Islet precursor cell (in vitro differentiated cells): Measurements from ENCODE around the gene NPTX1.
A peak's percentile ranks its signal among the peaks of the same experiment; 100 is the strongest.

Source experiments
- DNase-seq: peaks from one replicate; pipeline ENCODE4 v3.0.0-alpha.2; 2018

Gene NPTX1

GRCh38 chr17:80478487-80479245, 2.3 kb upstream of the NPTX1 start:
- no peak for DNase-seq

DNA sequence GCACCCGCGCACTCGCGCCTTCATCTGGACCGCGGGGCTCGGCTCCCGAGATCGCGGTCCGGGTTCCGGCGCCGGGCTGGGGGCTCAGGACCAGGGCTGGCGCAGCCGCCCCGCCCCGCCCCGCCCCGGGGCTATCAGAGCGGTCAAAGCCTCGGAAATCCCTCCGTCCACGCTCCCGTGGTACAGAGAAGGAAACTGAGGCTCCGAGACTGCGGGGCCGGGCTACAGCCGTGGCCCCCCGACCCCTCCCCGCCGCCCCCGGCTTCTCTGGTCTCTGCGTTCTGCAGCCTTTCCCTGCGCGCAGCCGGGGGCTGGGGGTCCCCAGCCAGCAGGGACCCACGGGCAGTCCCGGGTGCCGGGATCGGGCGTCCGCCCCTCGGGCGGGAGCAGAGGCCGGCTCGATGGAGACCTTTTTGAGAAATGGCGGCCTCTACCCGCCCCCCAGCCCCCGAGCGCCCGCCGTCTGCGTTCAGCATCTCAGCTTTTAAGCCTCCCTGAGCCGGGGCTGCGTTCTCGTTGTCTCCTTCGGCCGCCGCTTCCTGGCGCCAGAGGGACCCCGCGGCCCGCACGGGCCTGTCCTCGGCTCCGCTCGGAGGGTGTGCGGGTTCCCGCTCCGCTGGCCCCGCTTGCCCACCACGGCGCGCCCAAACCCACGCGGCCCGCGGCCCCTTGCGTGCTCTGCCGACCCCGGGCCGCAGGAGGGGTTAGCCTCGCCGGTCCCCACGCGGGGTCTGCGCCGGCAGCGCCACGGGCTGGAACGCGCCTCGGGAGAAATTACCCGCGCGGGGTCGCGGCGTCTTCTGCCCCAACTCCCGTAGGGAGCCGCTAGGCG, 1.5 kb upstream of the NPTX1 start:
- DNase-seq = peak; percentile 85

DNA sequence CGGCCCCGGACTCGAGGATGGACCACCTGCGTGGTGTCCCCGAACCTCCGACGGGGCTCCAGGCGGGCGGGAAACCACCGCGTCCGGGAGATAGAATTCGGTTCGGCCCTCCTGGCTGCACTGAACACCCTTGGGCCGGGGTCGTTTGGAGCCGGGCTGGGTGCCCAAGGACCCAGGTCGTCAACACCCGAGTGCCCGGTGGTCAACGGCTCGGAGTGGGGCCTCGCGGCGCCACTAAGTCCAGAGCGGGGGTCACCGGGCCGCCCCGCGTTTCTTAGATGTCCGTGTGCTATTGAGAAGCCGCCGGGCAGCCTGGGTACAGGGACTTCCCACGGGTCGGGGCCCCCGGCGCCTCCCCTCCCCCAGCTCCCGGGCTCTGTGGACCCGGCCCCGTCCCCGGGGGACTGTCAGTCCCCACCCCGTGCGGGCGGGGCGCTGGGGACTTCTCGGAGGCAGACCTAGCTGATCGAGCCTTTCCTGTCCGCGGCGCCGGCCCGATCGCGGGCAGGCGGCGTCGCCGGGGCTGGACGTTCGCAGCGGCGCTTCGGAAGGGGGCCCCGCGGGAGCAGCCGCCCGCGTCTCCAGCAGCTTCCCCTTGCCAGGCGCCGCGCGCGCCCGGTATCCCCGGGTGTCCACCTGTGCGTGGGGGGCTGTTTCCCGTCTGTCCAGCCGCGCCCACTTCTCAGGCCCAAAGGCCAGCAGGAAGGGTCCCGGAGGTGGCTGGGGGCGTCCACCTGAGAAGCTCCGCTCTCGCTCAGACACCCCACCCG, 655 bp upstream of the NPTX1 start:
- DNase-seq = no peak

- no peak for DNase-seq
Measured at GRCh38 chr17:80474961-80475909, 1.2 kb downstream of the NPTX1 start.

- DNase-seq = peak; percentile 80
Measured at GRCh38 chr17:80474231-80474960, 2.0 kb downstream of the NPTX1 start.

GRCh38 chr17:80473701-80474100, 2.7 kb downstream of the NPTX1 start:
- DNase-seq = no peak

GRCh38 chr17:80472996-80473395, 3.4 kb downstream of the NPTX1 start:
- no peak for DNase-seq

GRCh38 chr17:80471922-80472321, 4.5 kb downstream of the NPTX1 start:
- no peak for DNase-seq

GRCh38 chr17:80470603-80471002, 5.8 kb downstream of the NPTX1 start:
- DNase-seq = no peak

- no peak for DNase-seq
Measured at GRCh38 chr17:80469667-80470066, 6.7 kb downstream of the NPTX1 start.

- no peak for DNase-seq
Measured at GRCh38 chr17:80468781-80469493, 7.5 kb downstream of the NPTX1 start.

DNA sequence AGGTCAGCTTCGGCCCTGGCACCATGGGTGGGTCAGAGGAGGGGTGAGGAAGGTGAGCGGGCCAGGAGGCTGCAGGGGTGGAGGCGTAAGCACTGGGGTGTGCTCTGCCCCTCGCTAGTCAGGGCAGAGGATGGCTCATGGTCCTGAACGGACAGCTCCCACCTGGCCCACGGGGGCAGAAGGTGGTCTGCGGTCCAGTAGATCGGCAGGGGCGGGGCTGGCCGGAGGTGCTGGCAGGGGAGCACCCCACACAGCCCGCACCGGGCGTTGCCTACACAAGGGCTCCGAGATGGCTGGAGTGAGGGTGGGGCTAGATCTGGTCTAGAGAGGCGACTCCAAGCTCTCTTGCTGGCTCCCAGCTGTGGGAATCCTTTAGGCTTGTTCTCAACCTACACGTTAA, 8.2 kb downstream of the NPTX1 start:
- peak; percentile 82 for DNase-seq

- DNase-seq = no peak
Measured at GRCh38 chr17:80466188-80466705, 10.2 kb downstream of the NPTX1 start.

GRCh38 chr17:80465327-80465974, 11.0 kb downstream of the NPTX1 start:
- DNase-seq = no peak

GRCh38 chr17:80464486-80464885, 11.9 kb downstream of the NPTX1 start:
- no peak for DNase-seq

GRCh38 chr17:80463784-80464400, 12.5 kb downstream of the NPTX1 start:
- no peak for DNase-seq

DNA sequence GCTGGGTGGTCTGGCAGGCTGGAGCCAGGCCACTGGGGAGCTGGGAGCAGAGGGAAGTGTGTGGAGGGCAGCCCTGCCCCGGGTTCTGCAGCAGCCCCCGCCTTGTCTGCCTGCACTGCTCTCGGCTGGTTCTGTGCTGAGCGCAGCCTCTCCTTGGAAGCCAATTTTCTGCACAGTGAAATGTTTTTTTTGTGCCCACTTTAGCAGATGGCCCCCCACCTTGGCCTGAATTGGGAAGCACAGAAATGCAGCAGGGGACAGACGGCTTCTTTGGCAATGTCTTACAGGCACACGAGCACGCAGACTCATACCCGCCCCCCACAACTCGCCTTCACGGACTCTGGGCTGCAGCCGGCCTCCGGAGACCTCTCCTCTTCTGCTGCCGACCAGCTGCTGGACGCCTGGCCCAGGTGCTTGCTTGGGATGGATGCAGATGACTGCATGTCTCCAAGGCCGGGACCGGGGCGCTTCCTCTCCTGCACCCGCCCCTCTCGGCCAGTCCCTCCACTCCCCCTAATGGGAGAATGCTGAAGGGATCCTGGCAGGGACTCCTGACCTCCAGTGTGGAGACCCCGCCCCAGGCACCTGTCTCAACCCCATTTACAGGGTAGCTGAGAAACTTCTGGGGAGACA, 14.8 kb downstream of the NPTX1 start:
- DNase-seq = no peak

- no peak for DNase-seq
Measured at GRCh38 chr17:80460429-80460834, 16.0 kb downstream of the NPTX1 start.

DNA sequence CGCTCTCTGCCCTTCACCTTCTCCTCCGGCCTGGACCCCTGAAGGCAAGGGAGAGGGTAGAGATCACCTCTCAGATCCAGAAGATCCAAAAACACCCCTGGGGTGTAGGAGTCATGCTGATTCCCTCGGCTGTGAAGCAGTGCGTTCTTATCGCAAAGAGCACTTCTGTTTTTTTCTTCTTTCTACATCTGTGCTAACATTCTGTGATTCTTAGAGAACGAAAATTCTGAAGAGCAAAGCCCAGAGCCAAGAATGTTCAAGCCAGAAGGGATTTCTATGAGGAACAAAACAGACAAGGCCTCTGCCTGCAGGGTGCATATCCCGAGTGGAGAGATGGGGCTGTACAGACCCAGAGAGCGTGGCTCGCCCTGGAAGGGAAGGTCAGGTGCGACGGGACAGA, 17.2 kb downstream of the NPTX1 start:
- DNase-seq = no peak
